OCI-LY1 (cell line): ENCODE data around the gene ARHGAP18.
A peak's percentile ranks its signal among the peaks of the same experiment; 100 is the strongest.
"Not testable (repeated sequence)": the region's sequence is repeated elsewhere in the genome, so short reads cannot be mapped to it uniquely, and the experiment has no call there.

Experiments used
- H2AFZ ChIP-seq: fragments of 200-600 bp; sonication (generic), shearing (Covaris generic); 2 replicates; pipeline ENCODE4 v1.6.0; 2014; ENCODE audit warnings: antibody characterized with exemption, mild to moderate bottlenecking, low read length
- H3F3A ChIP-seq: fragments of 200-600 bp; sonication (generic), shearing (Covaris generic); 2 replicates; pipeline ENCODE4 v1.6.0; 2014; ENCODE audit warnings: mild to moderate bottlenecking, antibody characterized with exemption, low read length, moderate library complexity; ENCODE audit not compliant: insufficient read depth
- H3K27ac ChIP-seq: fragments of 200-600 bp; sonication (generic); 2 replicates; pipeline ENCODE4 v1.5.1; 2014; ENCODE audit warnings: low read length, mixed run types, mild to moderate bottlenecking, low read depth; ENCODE audit not compliant: poor library complexity, severe bottlenecking
- H3K27me3 ChIP-seq: fragments of 200-600 bp; sonication (generic); 2 replicates; pipeline ENCODE4 v1.6.0; 2014; ENCODE audit warnings: antibody characterized with exemption, mild to moderate bottlenecking, low read length, moderate library complexity; ENCODE audit not compliant: insufficient read depth
- H3K36me3 ChIP-seq: fragments of 200-600 bp; sonication (generic); 2 replicates; pipeline ENCODE4 v1.6.1; 2014; ENCODE audit warnings: mild to moderate bottlenecking, antibody characterized with exemption, low read length, moderate library complexity, mixed read lengths; ENCODE audit not compliant: insufficient read depth
- H3K4me1 ChIP-seq: fragments of 200-600 bp; sonication (generic); 2 replicates; pipeline ENCODE4 v1.5.1; 2014; ENCODE audit warnings: mild to moderate bottlenecking, low read length, moderate library complexity; ENCODE audit not compliant: insufficient read depth, severe bottlenecking
- H3K4me2 ChIP-seq: fragments of 200-600 bp; sonication (generic), shearing (Covaris generic); 2 replicates; pipeline ENCODE4 v1.6.1; 2014; ENCODE audit warnings: low read length
- H3K4me3 ChIP-seq: fragments of 200-600 bp; sonication (generic); 2 replicates; pipeline ENCODE4 v1.5.1; 2014; ENCODE audit warnings: low read length, low read depth, mild to moderate bottlenecking, mixed read lengths; ENCODE audit not compliant: poor library complexity, severe bottlenecking
- H3K79me2 ChIP-seq: fragments of 200-600 bp; shearing (Covaris generic); 2 replicates; pipeline ENCODE4 v1.6.1; 2016; ENCODE audit warnings: mixed run types, low read length, mixed read lengths; ENCODE audit not compliant: insufficient read depth
- H3K9ac ChIP-seq: fragments of 200-600 bp; sonication (generic), shearing (Covaris generic); 2 replicates; pipeline ENCODE4 v1.6.1; 2014; ENCODE audit warnings: mild to moderate bottlenecking, low read length, mixed read lengths
- H3K9me2 ChIP-seq: fragments of 200-600 bp; sonication (generic), shearing (Covaris generic); 2 replicates; pipeline ENCODE4 v1.6.1; 2014; ENCODE audit warnings: low read depth, mild to moderate bottlenecking, low read length, mixed read lengths
- H3K9me3 ChIP-seq: fragments of 200-600 bp; shearing (Covaris generic); 2 replicates; pipeline ENCODE4 v1.6.1; 2014; ENCODE audit warnings: low read length, mixed read lengths
- H4K20me1 ChIP-seq: fragments of 200-600 bp; sonication (generic), shearing (Covaris generic); 2 replicates; pipeline ENCODE4 v1.6.0; 2016; ENCODE audit warnings: mild to moderate bottlenecking, low read length; ENCODE audit not compliant: insufficient read depth
- CTCF ChIP-seq: fragments of 200-600 bp; sonication (generic), shearing (Covaris generic); IDR thresholded peaks from 2 replicates; pipeline ENCODE4 v1.5.1; 2017; ENCODE audit warnings: mild to moderate bottlenecking, antibody characterized with exemption, low read length, moderate library complexity, mixed read lengths
- EZH2 ChIP-seq: fragments of 200-600 bp; sonication (generic), shearing (Covaris generic); IDR thresholded peaks from 2 replicates; pipeline ENCODE4 v1.8.0; 2017; ENCODE audit warnings: borderline replicate concordance, mixed run types, mild to moderate bottlenecking, antibody characterized with exemption, low read length, moderate library complexity, mixed read lengths

ARHGAP18 gene

GRCh38 chr6:129577691-129578090 is 132.3 kb downstream of the ARHGAP18 start:
- Histone ChIP-seq H3K4me2 (peak overlapping the region; percentile 42; the same call in 1 of the 2 replicates), H3K4me1 (peaks cover 34% of the 10 kb centered on the region)

GRCh38 chr6:129576456-129576855 is 133.5 kb downstream of the ARHGAP18 start:
- Histone ChIP-seq H4K20me1 (no peaks in the 10 kb centered on the region), H3K9me3 (no peaks in the 10 kb centered on the region), H3K4me3 (no peak overlapping the region), H3K27ac (no peak overlapping the region), H3F3A (no peaks in the 10 kb centered on the region), H3K9me2 (no peaks in the 10 kb centered on the region), H3K36me3 (no peaks in the 10 kb centered on the region), H2AFZ (no peak overlapping the region), H3K9ac (no peak overlapping the region), H3K4me2 (no peak overlapping the region), H3K4me1 (peaks cover 34% of the 10 kb centered on the region), H3K79me2 (no peaks in the 10 kb centered on the region), H3K27me3 (no peaks in the 10 kb centered on the region)
- no peak for TF ChIP-seq CTCF
- TF ChIP-seq EZH2: no peak

More at GRCh38 chr6:129577691-129578090, 132.3 kb downstream of the ARHGAP18 start:
- H4K20me1 ChIP-seq: no peaks in the 10 kb centered on the region
- H2AFZ ChIP-seq: no peak overlapping the region
- H3K27ac ChIP-seq: no peak overlapping the region
- TF ChIP-seq CTCF: no peak
- TF ChIP-seq EZH2: no peak
- no peaks in the 10 kb centered on the region for H3K27me3 ChIP-seq
- H3K9ac ChIP-seq: no peak overlapping the region
- no peaks in the 10 kb centered on the region for H3K9me2 ChIP-seq
- no peaks in the 10 kb centered on the region for H3K79me2 ChIP-seq
- no peaks in the 10 kb centered on the region for H3K9me3 ChIP-seq
- H3K4me3 ChIP-seq: no peak overlapping the region
- no peaks in the 10 kb centered on the region for H3K36me3 ChIP-seq
- no peaks in the 10 kb centered on the region for H3F3A ChIP-seq

GRCh38 chr6:129575378-129576118 is 134.4 kb downstream of the ARHGAP18 start:
- Histone ChIP-seq H3K27ac (no peak overlapping the region), H3K9ac (no peak overlapping the region), H3K4me3 (no peak overlapping the region), H3F3A (no peaks in the 10 kb centered on the region), H2AFZ (no peak overlapping the region), H3K36me3 (no peaks in the 10 kb centered on the region), H3K79me2 (no peaks in the 10 kb centered on the region), H4K20me1 (no peaks in the 10 kb centered on the region), H3K27me3 (no peaks in the 10 kb centered on the region), H3K4me1 (peaks cover 34% of the 10 kb centered on the region), H3K9me2 (no peaks in the 10 kb centered on the region), H3K9me3 (no peaks in the 10 kb centered on the region), H3K4me2 (no peak overlapping the region)
- TF ChIP-seq CTCF (peak; percentile 80), EZH2 (no peak)

GRCh38 chr6:129574605-129575004 is 135.4 kb downstream of the ARHGAP18 start:
- not testable (repeated sequence) for H3K36me3 ChIP-seq, H3K4me3 ChIP-seq, H2AFZ ChIP-seq, H3K9me3 ChIP-seq, H3K4me2 ChIP-seq, H3K27me3 ChIP-seq, H3K9me2 ChIP-seq, H3K27ac ChIP-seq, H3K9ac ChIP-seq, H3K79me2 ChIP-seq, H3F3A ChIP-seq, H4K20me1 ChIP-seq
- peaks cover 34% of the 10 kb centered on the region for H3K4me1 ChIP-seq

GRCh38 chr6:129570929-129571328 is 139.0 kb downstream of the ARHGAP18 start:
- not testable (repeated sequence) for H3K27me3 ChIP-seq, H3K9ac ChIP-seq, H2AFZ ChIP-seq, H3K27ac ChIP-seq, H3K4me2 ChIP-seq, H3K9me3 ChIP-seq, H4K20me1 ChIP-seq, H3F3A ChIP-seq, H3K4me3 ChIP-seq, H3K79me2 ChIP-seq, H3K9me2 ChIP-seq, H3K36me3 ChIP-seq, H3K4me1 ChIP-seq
